Fibroblast of villous mesenchyme (primary cell): ENCODE results near the gene FANCE. TPM values are rescaled to one million over a fixed set of nuclear protein-coding genes. Genes with fewer than 3 reads are reported as not detected.
A peak's percentile ranks its signal among the peaks of the same experiment; 100 is the strongest.

Experiments used
- DNase-seq: peaks from one replicate; pipeline ENCODE4 v3.0.0-alpha.2; 2010; ENCODE audit warnings: low read depth
- H3K4me3 ChIP-seq: 2 replicates; pipeline ENCODE4 v1.5.1; 2011; ENCODE audit warnings: low read depth, mild to moderate bottlenecking, low read length
- CTCF ChIP-seq: IDR thresholded peaks from 2 replicates; pipeline ENCODE4 v1.5.1; 2012; ENCODE audit warnings: low read depth, mild to moderate bottlenecking, low read length; ENCODE audit not compliant: insufficient read depth
- total RNA-seq: library from RNA; depleted of rRNA; stranded (reverse); fragments of >200 nt; gene quantifications from 2 replicates; pipeline ENCODE4 v1.2.3, GENCODE V29; 2012

Gene FANCE
- total RNA-seq, 1 donor, result 6.5 TPM

- H3K4me3 ChIP-seq, result no peak overlapping the region
- no peak for TF ChIP-seq CTCF
- peak; percentile 39 for DNase-seq
Measured at GRCh38 chr6:35492258-35492973, 40.3 kb downstream of the FANCE start.

GRCh38 chr6:35492974-35493284 lies 40.8 kb downstream of the FANCE start:
- H3K4me3 ChIP-seq, result no peak overlapping the region
- DNase-seq, result peak; percentile 17
- no peak for TF ChIP-seq CTCF

- no peak for TF ChIP-seq CTCF
- no peak for DNase-seq
- peak overlapping the region; percentile 82 for H3K4me3 ChIP-seq
Measured at GRCh38 chr6:35493307-35493983, 41.3 kb downstream of the FANCE start.

GRCh38 chr6:35494161-35494563 lies 42.0 kb downstream of the FANCE start:
- DNase-seq, result peak; percentile 37
- TF ChIP-seq CTCF, result no peak
- H3K4me3 ChIP-seq, result peak overlapping the region; percentile 82

GRCh38 chr6:35495258-35496035 lies 43.3 kb downstream of the FANCE start:
- H3K4me3 ChIP-seq, result peak overlapping the region; percentile 82
- peak; percentile 71 for DNase-seq
- no peak for TF ChIP-seq CTCF

GRCh38 chr6:35496036-35496840 lies 44.1 kb downstream of the FANCE start:
- H3K4me3 ChIP-seq, result peak overlapping the region; percentile 82
- peak; percentile 38 for DNase-seq
- peak; percentile 10 for TF ChIP-seq CTCF
